HPDE6-E6E7 (cell line): Measurements from ENCODE around the gene CCDC85B.

Experiments
- DNase-seq: peaks from one replicate; pipeline ENCODE4 v3.0.0; 2011; ENCODE audit warnings: missing footprints; ENCODE audit errors: extremely low spot score

Gene CCDC85B

GRCh38 chr11:65911682-65912568 is 21.5 kb downstream of the CCDC85B start:
- DNase-seq, result no peak

- DNase-seq, result peak; percentile 78
These were observed 22.4 kb downstream of the CCDC85B start for GRCh38 chr11:65912845-65913244.

DNA sequence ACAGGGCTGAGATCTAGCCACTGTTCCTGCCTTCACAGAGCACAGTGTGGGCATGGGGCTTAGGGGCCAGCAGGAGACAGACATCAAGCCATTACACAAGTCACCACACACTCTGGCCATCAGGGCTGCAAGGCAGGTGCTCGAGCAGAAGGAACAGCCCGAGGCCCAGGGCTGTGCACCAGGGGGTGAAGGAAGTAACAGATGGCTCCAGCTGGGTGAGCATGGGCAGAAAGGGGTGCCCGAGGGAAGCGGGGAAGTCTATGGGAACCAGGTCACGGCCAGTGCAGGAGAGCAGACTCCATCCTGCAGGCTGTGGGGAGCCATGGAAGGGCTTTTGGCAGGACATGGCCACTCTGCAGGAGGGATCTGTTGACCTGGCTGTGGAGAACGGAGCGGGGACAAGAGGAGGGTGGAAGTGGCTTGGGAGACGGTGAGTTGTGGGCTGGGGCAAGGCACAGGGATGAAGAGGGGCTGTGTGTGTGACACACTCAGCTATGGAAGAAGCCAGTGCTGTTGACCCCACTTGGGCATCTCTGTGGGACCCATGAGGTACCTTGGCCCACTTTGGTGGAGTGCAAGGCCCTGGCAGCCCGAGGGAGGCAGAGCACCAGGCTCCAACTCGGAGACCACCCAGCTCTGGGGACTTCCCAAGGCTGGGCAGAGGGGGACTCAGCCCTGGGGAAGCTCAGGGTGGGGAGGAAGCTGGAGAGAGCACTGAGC is 24.8 kb downstream of the CCDC85B start:
- DNase-seq, result no peak

- peak; percentile 94 for DNase-seq
These were observed 25.4 kb downstream of the CCDC85B start for GRCh38 chr11:65915821-65916251.

DNA sequence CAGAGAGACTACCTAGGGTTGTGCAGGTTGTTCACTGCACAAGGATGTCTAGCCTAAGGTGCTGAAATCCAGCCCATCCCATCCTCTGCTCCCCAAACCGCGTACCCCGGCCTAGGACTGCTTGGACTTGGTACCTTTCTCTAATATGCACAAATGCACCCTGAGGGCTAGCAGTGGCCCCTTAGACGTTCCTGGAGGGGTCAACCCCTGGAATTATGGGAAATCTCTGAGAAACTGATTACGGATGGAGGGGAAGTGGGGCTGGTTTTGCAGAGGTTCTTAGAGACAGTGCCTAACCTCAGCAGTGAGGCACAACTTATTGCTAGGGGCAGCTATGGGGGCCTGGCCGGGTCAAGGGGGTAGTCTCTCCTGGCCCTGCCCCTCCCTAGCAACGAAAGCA is 25.9 kb downstream of the CCDC85B start:
- DNase-seq, result no peak

GRCh38 chr11:65917077-65917433 is 26.6 kb downstream of the CCDC85B start:
- no peak for DNase-seq

DNA sequence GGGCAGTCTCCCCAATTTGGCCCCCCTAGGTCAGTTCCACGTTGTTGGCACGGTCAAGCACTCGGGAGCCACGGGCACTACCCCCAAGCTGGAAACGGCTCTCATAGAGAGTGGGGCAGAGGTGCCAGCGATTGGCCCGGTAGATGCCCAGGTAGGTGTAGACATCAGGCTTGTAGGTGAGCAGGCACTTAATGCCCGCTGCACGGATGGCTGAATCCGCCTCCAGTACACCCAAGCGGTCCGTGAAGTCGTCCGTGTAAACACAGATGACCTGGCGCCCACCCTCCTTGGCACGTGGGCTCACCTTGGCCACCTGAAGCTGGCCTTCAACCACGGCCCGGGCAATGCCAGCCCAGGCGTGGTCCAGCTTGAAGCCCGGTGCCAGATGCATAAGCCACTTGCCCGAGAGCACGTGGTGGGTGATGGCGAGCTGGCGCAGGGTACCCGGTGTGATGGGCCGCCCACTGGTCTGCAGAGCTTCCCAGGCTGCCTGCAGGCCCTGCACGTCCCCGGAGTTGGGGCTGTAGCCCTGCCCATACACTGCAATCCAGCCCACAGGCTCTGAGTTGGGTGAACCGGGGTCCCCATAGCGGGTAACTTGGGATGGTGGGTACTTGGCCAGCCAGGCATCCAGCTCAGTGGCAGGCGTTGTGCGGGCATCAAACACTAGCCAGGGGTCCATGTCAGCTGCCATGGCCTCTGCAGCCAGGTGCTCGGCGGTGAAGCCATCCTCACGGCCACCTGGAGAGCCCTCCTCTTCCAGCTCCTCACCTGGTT is 27.1 kb downstream of the CCDC85B start:
- no peak for DNase-seq

GRCh38 chr11:65918211-65919140 is 28.0 kb downstream of the CCDC85B start, which contains the start of gene C11orf68:
C11orf68 (minus strand) TSS chr11:65919062; CDS start chr11:65919031, 31 bp downstream.
- DNase-seq, result no peak

DNA sequence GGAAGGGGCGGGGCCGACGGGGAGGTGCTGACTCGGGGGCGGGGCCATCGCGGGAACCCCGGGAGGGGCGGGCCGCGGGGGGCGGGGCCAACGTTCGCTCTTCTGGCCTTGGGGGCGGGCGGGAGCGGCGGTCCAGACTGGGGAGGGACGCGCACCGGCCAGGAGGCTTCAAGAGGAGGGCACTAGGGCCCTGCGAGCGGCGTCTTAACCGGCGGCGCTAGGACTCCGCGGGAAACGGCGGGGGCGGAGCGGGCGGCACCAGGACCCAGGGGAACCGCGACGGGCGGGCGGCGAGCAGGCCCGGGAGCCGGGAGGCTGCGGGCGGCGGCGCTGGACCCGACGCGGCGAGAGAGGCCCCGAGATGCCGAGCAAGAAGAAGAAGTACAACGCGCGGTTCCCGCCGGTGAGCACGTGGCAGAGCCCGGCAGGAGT is 28.7 kb downstream of the CCDC85B start, which contains the start of gene DRAP1:
Gene DRAP1 (plus strand): TSS at position 286 of the 432 bp plus-strand sequence. CDS start 76 bp downstream, at position 362.
- peak; percentile 91 for DNase-seq

- DNase-seq, result no peak
These were observed 29.3 kb downstream of the CCDC85B start for GRCh38 chr11:65919573-65920371.

- no peak for DNase-seq
These were observed 29.9 kb downstream of the CCDC85B start for GRCh38 chr11:65920372-65920802.

DNA sequence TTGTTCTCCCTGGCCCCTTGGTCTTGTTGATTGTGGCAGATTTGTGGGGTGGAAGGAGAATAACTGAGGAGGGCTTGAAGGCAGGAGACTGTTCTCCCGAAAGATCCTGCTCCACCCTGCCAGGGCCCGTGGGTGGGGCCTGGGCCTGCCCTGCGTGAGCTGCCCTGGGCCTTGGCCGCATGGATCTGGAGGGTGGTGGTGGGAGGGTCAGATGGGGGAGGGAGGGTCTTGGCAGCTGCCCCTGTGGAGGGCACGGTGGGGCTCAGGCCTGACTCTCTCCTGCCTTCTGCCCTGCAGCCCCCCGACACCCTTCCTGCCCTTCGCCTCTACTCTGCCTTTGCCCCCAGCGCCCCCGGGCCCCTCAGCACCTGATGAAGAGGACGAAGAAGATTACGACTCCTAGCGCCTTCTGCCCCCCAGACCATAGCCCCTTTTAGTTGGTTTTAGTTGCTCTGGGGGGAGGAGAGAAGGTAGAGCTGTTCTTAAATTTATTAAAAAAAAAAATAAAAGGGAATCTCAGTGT is 30.6 kb downstream of the CCDC85B start:
- DNase-seq, result no peak

DNA sequence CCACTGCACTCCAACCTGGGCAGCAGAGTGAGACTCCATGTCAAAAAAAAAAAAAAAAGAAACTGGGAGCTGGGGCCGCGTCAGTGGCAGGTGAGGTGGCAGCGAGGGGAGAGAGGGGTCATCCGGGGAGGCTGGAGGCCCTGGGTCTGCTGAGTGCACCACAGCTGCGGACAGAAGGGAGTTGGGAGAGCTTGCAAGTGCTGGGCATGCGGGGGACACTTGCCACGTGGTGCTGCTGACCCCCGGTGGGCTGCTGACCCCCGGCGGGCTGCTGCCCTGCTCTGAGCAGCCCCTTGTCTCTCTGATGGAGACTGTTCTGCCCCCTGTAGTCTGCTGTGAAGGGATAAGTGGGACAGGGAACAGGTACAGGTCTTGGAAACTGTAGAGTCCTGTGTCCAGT is 31.4 kb downstream of the CCDC85B start:
- no peak for DNase-seq

DNA sequence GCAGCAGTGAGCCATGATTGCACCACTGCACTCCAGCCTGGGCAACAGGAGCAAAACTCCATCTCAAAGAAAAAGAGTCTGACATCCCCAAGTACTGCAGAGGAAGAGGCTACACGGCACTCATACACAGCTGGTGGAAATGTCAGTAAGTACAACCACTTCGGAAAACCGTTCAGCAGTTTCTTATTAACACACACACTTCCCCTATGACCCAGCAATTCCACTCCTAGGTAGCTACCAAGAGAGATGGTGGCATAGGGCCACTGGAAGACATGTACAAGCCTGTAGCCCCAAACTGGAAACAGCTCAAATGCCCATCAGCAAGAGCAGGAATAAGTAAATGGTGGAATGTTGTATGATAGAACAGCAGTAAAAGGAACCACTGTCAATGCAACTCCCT is 32.1 kb downstream of the CCDC85B start:
- DNase-seq, result no peak

DNA sequence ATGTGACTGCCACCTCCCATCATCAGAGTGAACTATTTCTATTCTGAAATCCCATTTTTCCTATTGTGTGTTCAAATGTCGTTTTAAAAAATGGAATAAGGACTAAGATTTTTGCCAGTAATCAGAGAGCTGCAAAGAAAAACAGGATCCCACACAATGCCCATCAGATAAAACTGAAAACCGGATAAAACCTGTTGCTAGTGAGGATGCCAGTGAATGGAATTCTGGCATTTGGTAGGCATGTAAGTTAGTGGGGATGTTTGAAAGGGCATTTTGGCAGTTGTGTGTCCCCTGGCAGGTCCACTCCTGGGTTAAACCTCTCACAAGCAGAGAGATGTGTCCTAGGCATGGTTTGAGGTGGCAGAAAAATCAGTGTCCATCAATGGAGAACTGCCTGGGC is 34.9 kb downstream of the CCDC85B start:
- no peak for DNase-seq

DNA sequence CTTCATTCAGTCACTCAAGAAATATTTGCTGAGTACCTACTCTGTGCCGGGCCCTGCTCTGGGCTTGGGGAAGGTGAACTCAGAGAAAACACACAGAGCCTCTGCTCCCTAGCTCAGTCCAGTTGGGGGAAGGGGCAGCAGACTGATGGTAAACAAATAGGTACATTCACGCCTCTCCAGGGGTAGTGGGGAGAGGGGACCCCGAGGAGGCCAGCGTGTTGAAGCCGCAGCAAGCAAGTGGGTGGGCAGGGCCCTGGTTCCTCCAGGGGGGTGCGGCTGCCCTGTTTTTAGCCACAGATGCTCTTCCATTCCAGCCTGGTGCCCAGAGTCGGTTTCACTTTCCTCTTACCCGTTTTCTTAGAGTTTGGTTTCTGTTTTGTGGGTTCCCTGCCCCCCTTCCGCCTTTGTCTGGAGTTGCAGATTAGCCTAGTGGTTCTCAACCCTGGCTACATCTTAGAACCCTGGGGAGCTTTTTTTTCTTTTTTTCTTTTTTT is 37.5 kb downstream of the CCDC85B start:
- DNase-seq, result no peak

GRCh38 chr11:65928667-65929066 is 38.2 kb downstream of the CCDC85B start:
- DNase-seq, result no peak

- DNase-seq, result no peak
These were observed 41.5 kb downstream of the CCDC85B start for GRCh38 chr11:65931773-65932557.

DNA sequence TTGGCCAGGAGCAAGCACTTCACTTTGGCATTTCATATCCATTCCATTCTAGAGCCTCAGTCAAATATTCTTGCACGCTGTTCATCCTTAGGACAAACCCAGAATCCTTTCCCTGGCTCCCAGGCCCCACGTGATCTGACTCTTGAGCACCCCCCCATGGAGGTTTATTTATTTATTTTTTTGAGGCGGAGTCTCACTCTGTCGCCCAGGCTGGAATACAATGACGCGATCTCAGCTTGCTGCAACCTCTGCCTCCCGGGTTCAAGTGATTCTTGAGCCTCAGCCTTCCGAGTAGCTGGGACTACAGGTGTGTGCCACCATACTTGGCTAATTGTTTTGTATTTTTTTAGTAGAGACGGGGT is 42.1 kb downstream of the CCDC85B start:
- no peak for DNase-seq
